GM19328 (cell line): Measurements from ENCODE around the gene TAS1R3.

Source experiments
- ATAC-seq: cut with Tn5 transposase; IDR thresholded peaks from one replicate; pipeline ENCODE4 v1.9.1; 2021; ENCODE audit warnings: mild to moderate bottlenecking, moderate library complexity; ENCODE audit not compliant: unreplicated experiment

The TAS1R3 gene

DNA sequence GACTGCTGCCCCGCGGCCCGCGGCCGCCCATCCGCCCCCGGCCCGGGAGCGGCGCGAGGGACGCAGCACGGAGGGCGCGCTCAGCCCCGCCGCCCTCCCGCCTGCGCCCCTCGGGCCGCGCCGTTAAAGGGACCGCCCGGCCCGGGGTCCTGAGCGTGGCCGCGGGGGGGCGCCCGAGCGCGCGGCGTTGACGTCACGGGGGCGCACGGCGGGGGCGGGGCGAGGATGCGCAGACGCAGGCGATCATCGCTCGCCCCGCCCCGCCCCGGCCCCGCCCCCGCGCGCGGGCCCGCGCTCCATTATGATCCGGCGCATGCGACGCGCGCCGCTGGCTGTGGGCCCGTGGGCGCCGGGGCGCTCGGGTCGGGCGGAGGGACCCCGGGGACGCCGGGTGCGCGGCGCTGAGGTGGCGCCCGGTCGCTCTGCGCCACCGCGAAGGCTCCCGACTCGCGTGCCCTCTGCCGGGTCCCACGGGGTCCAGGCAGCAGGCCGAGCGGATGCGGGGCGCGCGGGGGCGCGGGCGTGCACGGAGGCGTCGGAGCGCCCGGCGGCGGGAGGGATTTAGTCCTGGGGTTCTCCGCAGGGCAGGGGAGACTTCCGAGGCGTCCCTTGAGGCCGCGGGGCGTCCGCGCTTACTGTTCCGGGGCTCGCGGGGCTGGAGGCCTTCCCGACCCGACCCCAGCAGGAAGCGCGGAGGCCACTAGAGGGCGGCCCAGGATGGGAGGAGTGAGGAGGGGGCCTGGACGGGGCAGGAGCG, 18.4 kb downstream of the TAS1R3 start, which contains the start of gene DVL1:
Gene DVL1 (minus strand): TSS at position 163 of the 757 bp plus-strand sequence. CDS start 353 bp downstream, outside the sequence.
- ATAC-seq = peak; percentile 68

- ATAC-seq = no peak
Measured at GRCh38 chr1:1351511-1352427, 20.7 kb downstream of the TAS1R3 start.

DNA sequence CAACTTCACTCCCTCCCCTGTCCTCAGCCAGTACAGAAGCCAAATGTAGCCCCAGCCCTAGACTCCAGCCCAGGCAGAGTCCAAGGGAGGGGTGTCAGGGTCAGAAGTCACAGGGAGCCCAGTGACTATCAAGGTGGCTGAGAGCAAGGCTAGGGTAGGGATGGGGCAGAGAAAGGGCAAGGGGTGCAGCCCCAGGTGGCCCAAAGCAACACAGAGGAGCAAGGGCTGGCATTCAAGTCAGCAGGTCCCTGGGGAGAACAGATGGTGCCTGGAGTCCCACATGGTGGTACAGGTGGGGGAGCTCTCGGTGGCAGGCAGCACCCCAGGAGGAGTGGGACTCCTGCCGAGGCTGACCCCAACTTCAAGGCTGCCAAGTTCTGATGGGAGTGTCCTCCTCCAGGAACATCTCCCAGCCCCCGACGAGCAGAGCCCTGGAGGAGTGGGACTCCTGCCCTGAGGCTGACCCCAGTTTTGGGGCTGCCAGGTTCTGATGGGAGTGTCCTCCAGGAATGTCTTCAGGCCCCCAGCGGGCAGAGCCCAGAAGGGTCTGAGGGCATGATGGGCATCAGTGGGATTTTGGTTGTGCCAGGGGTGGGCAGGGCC, 21.8 kb downstream of the TAS1R3 start:
- ATAC-seq = no peak

- ATAC-seq = no peak
Measured at GRCh38 chr1:1353389-1354151, 22.5 kb downstream of the TAS1R3 start.

DNA sequence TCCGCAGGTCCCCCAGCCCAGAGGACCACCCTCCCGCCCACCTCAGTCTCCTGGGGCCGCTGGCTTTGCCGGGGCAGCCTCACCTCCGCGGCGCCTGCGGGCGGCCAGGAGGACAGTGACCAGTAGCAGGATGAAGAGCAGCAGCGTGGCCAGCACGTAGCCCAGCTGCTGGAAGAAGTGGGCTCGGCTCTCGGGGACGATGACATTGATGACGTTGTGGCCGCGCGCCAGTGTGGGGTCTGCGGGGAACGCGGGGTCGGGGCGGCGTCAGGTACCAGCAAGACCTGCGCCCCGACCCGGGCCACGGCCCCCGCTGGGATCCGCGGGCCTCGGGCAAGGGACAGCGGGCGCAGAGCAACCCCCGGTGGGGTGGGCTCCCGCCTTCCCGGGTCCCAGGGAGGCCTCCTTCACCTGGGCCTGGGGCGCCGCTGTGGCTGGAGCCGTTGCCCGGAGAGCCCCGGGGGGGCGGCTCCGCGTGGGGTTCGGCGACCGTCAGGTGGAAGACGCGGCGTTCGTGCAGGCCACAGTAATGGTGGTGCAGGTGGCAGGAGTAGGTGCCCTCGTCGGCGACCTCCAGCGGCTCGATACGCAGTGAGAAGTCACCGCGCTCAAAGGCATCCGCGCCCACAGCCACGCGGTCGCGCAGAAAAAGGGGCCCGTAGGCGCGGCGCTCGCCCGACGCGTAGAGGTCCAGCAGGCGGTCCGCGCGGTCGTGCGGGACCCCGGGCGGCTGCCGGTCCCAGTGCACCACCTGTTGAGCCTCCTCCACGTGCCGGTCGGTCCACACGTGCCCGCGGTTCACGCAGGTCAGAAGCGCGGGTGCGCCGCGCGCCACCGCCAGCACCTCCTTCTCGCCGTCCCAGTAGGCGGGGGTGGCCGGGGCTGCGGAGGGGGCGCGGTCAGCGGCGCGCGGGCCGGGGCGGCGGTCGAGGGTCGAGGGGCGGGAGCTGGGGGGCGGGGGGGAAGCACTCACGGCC, 23.5 kb downstream of the TAS1R3 start:
- no peak for ATAC-seq

DNA sequence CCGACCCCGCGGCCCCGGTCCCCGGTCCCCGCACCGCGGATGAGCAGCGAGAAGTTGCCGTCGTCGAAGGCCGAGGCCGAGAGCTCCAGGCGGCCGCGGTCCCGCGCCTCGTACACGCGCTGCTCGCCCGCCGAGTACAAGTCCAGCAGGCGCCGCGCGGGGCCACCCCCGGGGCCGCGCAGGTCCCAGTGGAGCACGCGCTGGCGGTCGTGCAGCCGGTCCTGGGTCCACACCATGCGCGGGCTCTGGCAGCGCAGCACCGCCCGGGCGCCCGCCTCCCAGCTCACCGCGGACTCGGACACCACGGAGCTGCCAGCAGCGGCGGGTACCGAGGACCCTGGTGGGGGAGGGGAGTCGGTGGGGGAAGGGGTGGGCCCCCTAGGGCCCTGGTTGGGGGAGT, 24.3 kb downstream of the TAS1R3 start:
- ATAC-seq = no peak

- no peak for ATAC-seq
Measured at GRCh38 chr1:1356166-1356795, 25.2 kb downstream of the TAS1R3 start.

DNA sequence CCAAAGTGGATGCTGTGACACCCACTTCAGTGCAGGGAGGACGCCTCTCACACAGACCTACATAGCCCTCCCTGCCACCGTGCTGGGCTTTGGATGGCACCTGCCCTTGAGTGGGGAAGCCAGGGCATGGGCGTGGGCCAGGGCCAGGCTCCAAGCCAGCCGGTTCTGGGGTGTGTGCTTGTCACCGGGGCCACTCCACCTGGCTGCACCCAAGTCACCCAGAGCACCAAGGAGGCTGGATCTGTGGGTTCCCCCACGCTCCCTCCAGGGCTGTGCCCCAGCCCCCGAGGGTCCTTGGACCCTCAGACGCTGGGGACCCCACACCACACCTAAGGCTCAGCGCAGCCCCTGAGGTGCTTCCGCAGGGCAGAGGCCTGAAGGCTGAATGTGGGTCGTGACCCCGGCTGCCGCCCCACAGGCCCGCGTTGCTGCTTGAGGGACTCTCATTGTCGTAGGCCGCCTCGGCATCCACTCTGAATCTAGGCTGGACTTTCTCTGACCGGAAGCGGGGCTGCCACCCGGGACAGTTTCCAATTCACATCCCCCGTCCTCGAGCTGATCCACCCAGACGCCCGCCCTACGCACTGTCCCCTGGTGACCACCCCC, 25.8 kb downstream of the TAS1R3 start:
- ATAC-seq = no peak

- ATAC-seq = no peak
Measured at GRCh38 chr1:1357871-1358432, 26.9 kb downstream of the TAS1R3 start.

DNA sequence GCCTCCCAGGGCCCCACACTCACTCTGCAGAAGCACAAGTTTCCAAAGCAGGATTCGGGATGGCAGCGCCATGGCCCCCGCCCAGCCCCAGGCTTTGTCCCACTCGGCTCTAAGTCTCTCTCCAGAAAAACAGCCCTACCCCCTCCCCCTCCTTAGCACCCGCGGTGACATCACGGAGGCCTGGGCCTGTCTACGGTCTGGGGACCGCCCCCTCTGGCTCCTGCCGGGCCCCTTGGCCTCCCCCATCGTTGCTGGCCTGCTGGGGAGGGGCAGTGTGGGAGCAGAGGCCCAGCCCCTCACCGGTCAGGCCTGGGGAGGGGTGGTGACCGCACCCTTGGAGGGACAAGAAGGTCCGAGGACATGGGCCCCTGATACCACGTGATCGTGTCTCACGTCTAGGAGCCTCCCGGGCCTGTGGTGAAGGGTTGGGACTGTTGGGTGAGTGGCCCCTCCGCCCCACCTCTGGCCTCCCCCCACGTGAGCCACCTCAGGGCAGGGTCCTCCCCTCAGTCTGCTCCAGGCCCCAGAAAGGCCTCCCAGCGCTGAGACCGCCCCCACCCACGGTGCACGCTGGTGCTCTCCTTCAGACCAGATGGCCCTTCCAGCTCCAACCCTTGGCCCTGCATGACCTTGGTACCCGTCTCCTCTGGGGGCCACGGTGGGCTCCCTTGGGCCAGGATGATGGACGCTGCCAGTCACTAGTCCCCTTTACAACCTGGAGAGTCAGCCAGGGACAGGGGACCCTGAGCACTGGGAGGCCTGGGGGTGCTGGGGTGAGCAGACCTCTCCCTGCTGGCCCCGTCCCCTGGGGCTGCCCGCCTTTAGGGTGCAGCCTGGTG, 27.6 kb downstream of the TAS1R3 start, which contains the start of gene MXRA8:
Gene MXRA8 (minus strand): TSS at position 123 of the 839 bp plus-strand sequence. CDS start 51 bp downstream, at position 72.
- no peak for ATAC-seq

GRCh38 chr1:1359308-1359663, 28.2 kb downstream of the TAS1R3 start:
- ATAC-seq = no peak

DNA sequence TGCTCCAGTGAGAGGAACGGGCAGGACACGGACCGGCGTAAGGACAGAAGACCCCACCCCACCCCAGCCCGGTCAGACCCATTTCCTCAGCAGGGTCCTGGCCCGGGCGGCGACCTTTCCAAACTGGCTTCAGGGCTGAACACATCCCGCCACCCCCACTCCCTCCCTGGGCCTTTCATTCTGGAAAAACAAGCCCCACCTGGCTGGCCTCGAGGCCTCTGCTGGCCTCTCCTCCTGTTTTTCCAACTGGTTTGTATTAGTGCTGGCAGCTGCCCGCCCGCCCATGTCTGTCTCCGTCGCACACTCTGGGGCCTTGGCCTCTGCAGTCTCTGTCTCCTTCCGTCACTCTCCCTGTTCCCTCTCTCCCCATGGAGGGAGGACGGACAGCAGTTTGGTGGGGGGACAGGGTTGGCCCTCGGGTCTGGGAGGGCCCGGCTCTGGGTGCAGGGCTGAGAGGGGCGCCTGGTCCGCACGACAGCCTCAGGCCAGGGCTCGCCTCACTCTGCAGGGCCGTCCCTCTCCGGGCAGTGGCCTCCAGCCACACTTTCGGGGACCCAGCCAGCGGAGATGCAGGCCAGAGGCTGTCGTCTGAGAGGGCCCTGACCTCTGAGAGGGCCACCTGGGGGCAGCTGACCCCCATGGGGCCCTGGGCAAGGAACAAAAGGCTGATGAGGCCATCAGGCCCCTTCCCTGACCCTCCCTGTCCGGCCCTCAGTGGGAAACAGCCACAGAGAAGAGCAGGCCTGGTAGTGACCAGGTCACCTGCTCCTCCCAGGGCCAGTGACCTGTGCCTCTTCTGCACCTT, 28.8 kb downstream of the TAS1R3 start:
- no peak for ATAC-seq

DNA sequence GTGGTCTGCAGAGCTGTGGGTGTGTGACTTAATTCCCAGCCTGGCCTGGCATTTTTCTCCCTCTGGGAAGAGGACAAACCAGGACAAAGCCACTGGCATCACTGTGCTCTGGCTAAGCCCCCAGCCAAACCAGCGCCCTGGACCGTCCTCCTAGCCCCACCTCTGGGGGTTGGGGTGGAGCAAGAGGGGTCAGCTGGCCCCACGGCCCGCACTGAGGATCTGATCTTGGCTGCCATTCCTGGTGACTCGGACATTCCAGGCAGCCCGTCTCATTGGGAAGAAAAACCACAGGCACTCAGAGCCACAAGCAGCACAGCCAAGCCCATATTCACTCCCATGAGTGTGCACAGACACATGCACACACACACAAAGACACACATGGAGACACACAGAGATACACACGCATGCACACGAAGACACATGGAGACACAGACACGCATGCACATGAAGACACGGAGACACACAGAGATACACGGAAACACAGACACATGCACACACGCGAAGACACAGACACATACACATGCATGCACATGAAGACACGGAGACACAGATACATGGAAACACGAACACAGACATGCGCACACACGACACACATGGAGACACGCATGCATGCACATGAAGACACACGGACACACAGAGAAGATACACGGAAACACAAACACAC, 29.6 kb downstream of the TAS1R3 start:
- no peak for ATAC-seq

- no peak for ATAC-seq
Measured at GRCh38 chr1:1361233-1361981, 30.3 kb downstream of the TAS1R3 start.

DNA sequence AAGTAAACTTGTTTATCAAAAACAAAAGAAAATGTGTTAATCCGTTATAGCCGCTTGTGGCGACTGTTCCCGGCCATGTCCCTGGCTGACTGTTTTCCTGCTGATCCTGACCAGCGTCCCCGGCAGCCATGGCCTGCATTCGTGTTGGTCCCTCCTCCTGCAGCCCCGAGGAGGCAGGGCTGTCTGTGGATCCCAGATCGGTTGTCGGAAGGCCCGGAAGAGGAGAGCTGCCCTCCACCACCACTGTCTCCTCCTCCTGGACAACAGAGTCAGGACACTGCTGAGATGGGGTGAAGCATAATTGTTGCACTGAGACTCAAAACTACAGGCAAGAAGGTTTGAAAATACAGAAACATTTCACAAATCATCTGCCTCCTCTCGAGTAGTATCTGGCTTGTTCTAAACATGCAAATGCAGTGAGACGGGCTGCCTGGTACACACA, 30.9 kb downstream of the TAS1R3 start:
- no peak for ATAC-seq
